IPS-18a (cell line): ENCODE results near the gene TRIM44.
"Not testable (repeated sequence)": the region's sequence is repeated elsewhere in the genome, so short reads cannot be mapped to it uniquely, and the experiment has no call there.

ENCODE experiments used
- H3K27ac ChIP-seq: one replicate; pipeline ENCODE4 v1.5.1; 2013; ENCODE audit warnings: low read length
- H3K27me3 ChIP-seq: one replicate; pipeline ENCODE4 v1.6.1; 2013; ENCODE audit warnings: mild to moderate bottlenecking, low read length; ENCODE audit not compliant: control insufficient read depth, insufficient read depth
- H3K36me3 ChIP-seq: one replicate; pipeline ENCODE4 v1.6.1; 2013; ENCODE audit warnings: low read depth, low read length; ENCODE audit not compliant: control insufficient read depth
- H3K4me1 ChIP-seq: one replicate; pipeline ENCODE4 v1.6.1; 2013; ENCODE audit warnings: low read depth, low read length; ENCODE audit not compliant: control insufficient read depth
- H3K4me3 ChIP-seq: one replicate; pipeline ENCODE4 v1.5.1; 2013; ENCODE audit warnings: low read length
- H3K9ac ChIP-seq: one replicate; pipeline ENCODE4 v1.6.1; 2013; ENCODE audit warnings: mild to moderate bottlenecking, low read length, moderate library complexity
- H3K9me3 ChIP-seq: one replicate; pipeline ENCODE4 v1.6.1; 2013; ENCODE audit warnings: low read depth, low read length; ENCODE audit not compliant: control insufficient read depth

TRIM44 gene

DNA sequence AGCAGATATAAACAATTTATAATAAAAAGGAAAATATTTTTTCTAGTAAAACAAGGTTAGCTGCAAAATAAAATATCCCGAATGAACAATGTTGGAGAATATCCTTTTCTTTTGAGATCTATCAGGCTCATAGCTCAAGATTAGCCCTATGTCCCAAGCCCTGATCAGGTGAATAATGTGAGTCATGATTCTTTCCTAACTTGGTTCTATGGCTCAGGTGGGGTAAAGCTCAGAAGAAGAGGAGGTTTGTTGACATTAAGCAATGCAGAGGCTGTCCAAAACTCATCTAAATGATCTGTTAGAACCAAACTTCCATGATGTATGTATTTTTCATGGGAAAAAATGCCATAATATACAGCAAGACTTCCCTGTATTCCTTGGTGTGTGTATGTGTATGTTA, 86.1 kb downstream of the TRIM44 start:
- no peak overlapping the region for H3K27ac ChIP-seq
- no peak overlapping the region for H3K9ac ChIP-seq
- H3K27me3 ChIP-seq = no peaks in the 10 kb centered on the region
- H3K4me3 ChIP-seq = no peak overlapping the region
- no peaks in the 10 kb centered on the region for H3K9me3 ChIP-seq
- H3K36me3 ChIP-seq = no peaks in the 10 kb centered on the region
- peaks cover 16% of the 10 kb centered on the region for H3K4me1 ChIP-seq

DNA sequence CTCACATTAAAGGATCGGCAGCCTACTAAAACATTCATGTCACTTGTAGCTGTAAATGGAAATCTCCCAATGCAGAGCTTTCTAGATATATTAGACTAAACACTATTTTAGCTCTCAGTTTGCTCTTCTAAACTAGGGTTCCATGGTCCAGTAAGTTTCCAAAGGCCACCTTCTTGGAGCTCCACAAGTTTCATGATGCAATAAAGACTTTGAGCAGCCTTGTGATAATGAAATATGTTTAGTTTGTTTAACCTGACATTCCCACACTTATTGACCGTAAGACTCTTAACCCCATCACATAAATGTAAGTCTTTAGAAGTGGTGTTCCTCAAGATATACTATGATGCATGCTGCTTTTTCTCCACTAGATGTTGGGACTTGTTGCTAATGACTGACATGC, 87.7 kb downstream of the TRIM44 start:
- no peak overlapping the region for H3K27ac ChIP-seq
- H3K36me3 ChIP-seq = no peaks in the 10 kb centered on the region
- H3K9ac ChIP-seq = no peak overlapping the region
- H3K4me3 ChIP-seq = no peak overlapping the region
- H3K27me3 ChIP-seq = no peaks in the 10 kb centered on the region
- no peaks in the 10 kb centered on the region for H3K9me3 ChIP-seq
- peaks cover 16% of the 10 kb centered on the region for H3K4me1 ChIP-seq

DNA sequence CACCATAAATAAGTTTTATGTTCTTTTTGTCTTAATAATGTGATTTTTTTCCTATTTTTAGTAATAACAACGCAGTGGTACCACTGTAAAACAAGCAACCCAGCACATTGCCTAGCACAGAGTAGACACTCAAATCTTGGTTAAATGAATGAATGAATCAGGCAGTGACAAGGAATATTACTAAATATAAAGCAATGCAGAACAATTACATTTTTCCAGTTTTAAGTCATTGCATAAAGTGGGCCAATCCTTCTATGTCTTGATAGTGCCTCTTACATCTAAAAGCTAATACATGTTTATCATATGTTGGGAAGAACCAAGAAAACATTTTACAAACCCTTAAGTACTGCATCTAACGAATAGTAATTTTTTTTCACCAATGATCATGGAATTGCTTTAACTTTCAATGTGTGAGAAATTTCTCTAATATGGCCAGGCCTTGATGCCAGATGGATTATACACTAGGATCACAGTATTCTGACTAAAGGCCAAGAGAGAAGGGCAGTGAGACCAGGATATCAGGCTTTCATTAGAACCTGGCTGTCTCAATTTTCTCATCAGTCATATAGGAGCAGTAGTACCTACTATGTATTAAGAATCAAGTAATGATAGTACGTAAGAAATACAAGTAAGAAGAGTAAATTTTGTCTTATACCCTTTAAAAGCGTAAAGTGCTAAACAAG, 88.5 kb downstream of the TRIM44 start:
- H3K36me3 ChIP-seq = no peaks in the 10 kb centered on the region
- H3K27ac ChIP-seq = no peak overlapping the region
- H3K4me3 ChIP-seq = no peak overlapping the region
- H3K27me3 ChIP-seq = no peaks in the 10 kb centered on the region
- H3K9ac ChIP-seq = no peak overlapping the region
- peaks cover 12% of the 10 kb centered on the region for H3K4me1 ChIP-seq
- no peaks in the 10 kb centered on the region for H3K9me3 ChIP-seq

DNA sequence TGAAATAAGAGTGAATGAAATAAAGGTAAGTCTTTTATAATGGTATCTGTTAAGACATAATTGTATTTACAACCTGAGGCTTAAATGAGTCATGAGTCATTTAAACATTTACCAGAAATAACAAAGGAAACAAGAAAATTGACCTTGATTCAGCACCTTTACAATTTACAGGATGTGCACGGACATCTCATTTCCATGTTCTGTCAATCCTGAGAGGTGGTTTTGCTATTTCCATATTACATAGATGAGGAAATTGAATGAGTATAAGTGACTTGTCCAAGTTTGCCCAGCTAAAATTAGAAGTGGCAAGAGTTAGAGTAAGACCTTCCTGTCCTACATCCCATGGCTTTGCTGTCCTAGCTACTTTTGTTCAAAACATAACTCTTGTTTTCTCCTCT, 89.1 kb downstream of the TRIM44 start:
- H3K9ac ChIP-seq = no peak overlapping the region
- no peak overlapping the region for H3K27ac ChIP-seq
- H3K27me3 ChIP-seq = no peaks in the 10 kb centered on the region
- no peaks in the 10 kb centered on the region for H3K36me3 ChIP-seq
- peaks cover 11% of the 10 kb centered on the region for H3K4me1 ChIP-seq
- no peaks in the 10 kb centered on the region for H3K9me3 ChIP-seq
- no peak overlapping the region for H3K4me3 ChIP-seq

DNA sequence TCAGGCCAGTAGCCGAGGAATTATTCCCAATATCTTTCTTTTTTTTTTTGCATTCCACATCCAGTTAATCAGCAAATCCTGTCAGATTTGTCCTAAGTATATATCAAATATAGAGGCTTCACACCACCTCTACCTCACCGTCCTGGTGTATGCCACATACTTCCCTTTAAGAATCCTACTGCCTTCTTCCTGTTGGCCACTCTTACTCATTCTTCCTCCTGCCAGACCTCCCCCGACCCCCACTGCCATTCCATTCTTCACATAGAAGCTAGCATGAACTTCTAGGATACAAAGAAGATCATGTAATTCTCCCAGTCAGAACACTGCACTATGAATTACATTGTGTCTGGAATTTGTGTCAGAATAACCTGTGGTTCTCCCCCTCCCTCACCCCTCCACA, 89.5 kb downstream of the TRIM44 start:
- Histone ChIP-seq H3K9ac (no peak overlapping the region), H3K27ac (no peak overlapping the region), H3K4me3 (no peak overlapping the region), H3K36me3 (no peaks in the 10 kb centered on the region), H3K27me3 (no peaks in the 10 kb centered on the region), H3K9me3 (no peaks in the 10 kb centered on the region), H3K4me1 (peaks cover 11% of the 10 kb centered on the region)

GRCh38 chr11:35753573-35753972, 91.0 kb downstream of the TRIM44 start:
- not testable (repeated sequence) for H3K36me3 ChIP-seq, H3K27me3 ChIP-seq, H3K4me3 ChIP-seq, H3K27ac ChIP-seq, H3K9ac ChIP-seq, H3K9me3 ChIP-seq
- H3K4me1 ChIP-seq = peaks cover 11% of the 10 kb centered on the region

DNA sequence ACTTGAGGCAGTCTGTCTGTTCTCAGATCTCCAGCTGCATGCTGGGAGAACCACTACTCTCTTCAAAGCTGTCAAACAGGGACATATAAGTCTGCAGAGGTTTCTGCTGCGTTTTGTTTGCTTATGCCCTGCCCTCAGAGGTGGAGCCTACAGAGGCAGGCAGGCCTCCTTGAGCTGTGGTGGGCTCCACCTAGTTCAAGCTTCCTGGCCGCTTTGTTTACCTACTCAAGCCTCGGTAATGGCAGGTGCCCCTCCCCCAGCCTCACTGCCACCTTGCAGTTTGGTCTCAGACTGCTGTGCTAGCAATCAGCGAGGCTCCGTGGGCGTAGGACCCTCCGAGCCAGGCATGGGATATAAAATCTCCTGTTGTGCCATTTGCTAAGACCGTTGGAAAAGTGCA, 97.4 kb downstream of the TRIM44 start:
- H3K4me1 ChIP-seq, H3K36me3 ChIP-seq, H3K27ac ChIP-seq, H3K9me3 ChIP-seq, H3K9ac ChIP-seq, H3K27me3 ChIP-seq, H3K4me3 ChIP-seq: not testable (repeated sequence)

- H3K4me1 ChIP-seq = no peaks in the 10 kb centered on the region
- no peaks in the 10 kb centered on the region for H3K36me3 ChIP-seq
- no peak overlapping the region for H3K4me3 ChIP-seq
- no peaks in the 10 kb centered on the region for H3K27me3 ChIP-seq
- no peaks in the 10 kb centered on the region for H3K9me3 ChIP-seq
- no peak overlapping the region for H3K9ac ChIP-seq
- no peak overlapping the region for H3K27ac ChIP-seq
Observed at GRCh38 chr11:35761899-35762298, 99.3 kb downstream of the TRIM44 start.

GRCh38 chr11:35763301-35763700, 100.7 kb downstream of the TRIM44 start:
- H3K27ac ChIP-seq = no peak overlapping the region
- no peak overlapping the region for H3K9ac ChIP-seq
- no peaks in the 10 kb centered on the region for H3K4me1 ChIP-seq
- no peaks in the 10 kb centered on the region for H3K36me3 ChIP-seq
- no peaks in the 10 kb centered on the region for H3K27me3 ChIP-seq
- H3K9me3 ChIP-seq = no peaks in the 10 kb centered on the region
- no peak overlapping the region for H3K4me3 ChIP-seq

- Histone ChIP-seq H3K4me1 (no peaks in the 10 kb centered on the region), H3K27me3 (no peaks in the 10 kb centered on the region), H3K27ac (no peak overlapping the region), H3K4me3 (no peak overlapping the region), H3K9me3 (no peaks in the 10 kb centered on the region), H3K36me3 (no peaks in the 10 kb centered on the region), H3K9ac (no peak overlapping the region)
Observed at GRCh38 chr11:35763765-35764164, 101.2 kb downstream of the TRIM44 start.

GRCh38 chr11:35764417-35764816, 101.8 kb downstream of the TRIM44 start:
- Histone ChIP-seq H3K36me3 (no peaks in the 10 kb centered on the region), H3K4me3 (no peak overlapping the region), H3K9ac (no peak overlapping the region), H3K9me3 (no peaks in the 10 kb centered on the region), H3K27ac (no peak overlapping the region), H3K4me1 (no peaks in the 10 kb centered on the region), H3K27me3 (no peaks in the 10 kb centered on the region)

- no peak overlapping the region for H3K27ac ChIP-seq
- no peaks in the 10 kb centered on the region for H3K36me3 ChIP-seq
- H3K4me3 ChIP-seq = no peak overlapping the region
- H3K9me3 ChIP-seq = no peaks in the 10 kb centered on the region
- H3K9ac ChIP-seq = no peak overlapping the region
- no peaks in the 10 kb centered on the region for H3K27me3 ChIP-seq
- H3K4me1 ChIP-seq = no peaks in the 10 kb centered on the region
Observed at GRCh38 chr11:35765211-35765610, 102.6 kb downstream of the TRIM44 start.
